A549 (cell line): ENCODE measurements around the gene KIF13A. TPM values are rescaled to one million over a fixed set of nuclear protein-coding genes. Genes with fewer than 3 reads are reported as not detected.

Experiments
- ATAC-seq, 2 experiments: fragments of 200-7000 bp in 1 of 2; fragments of >200 bp in 1 of 2; cut with Nextera tagmentation in 1 of 2; cut with Tn5 transposase in 1 of 2; 3 replicates each; pipeline versions ENCODE4 v1.8.0 to v1.9.1; 2018 to 2020; ENCODE audit warnings: mild to moderate bottlenecking in 1 of 2, moderate library complexity in 1 of 2
- CTCF ChIA-PET: fragments of 300-600 bp; sonication (Branson Sonifier 250); formaldehyde crosslinking; extraction: SDS; loops from one replicate; lab custom pipeline; 2021; ENCODE audit warnings: antibody characterized with exemption, inconsistent platforms; lab: Yijun Ruan, JAX
- POLR2A ChIA-PET: fragments of 350-600 bp; formaldehyde crosslinking; extraction: SDS; loops from one replicate; lab custom pipeline; 2021; ENCODE audit warnings: antibody characterized with exemption, inconsistent platforms; lab: Yijun Ruan, JAX
- DNase-seq, 2 experiments: peaks; one replicate each; pipeline versions ENCODE4 v3.0.0 to v3.0.0-alpha.2; 2011 to 2016; ENCODE audit warnings: low read depth in 1 of 2, low spot score in 1 of 2
- FAIRE-seq: peaks from 2 replicates; lab custom pipeline; 2011; peaks lifted over from hg19 to GRCh38; lab: Jason Lieb, UNC
- H3K27ac ChIP-seq, 2 experiments: fragments of >200 bp; sonication (Bioruptor Twin); formaldehyde crosslinking; 3 replicates each; pipeline ENCODE4 v1.5.1; 2016 to 2017
- H3K4me1 ChIP-seq: fragments of >200 bp; sonication (Bioruptor Twin); formaldehyde crosslinking; 3 replicates; pipeline ENCODE4 v1.6.1; 2016
- H3K4me2 ChIP-seq: fragments of >200 bp; sonication (Bioruptor Twin); formaldehyde crosslinking; 3 replicates; pipeline ENCODE4 v1.6.1; 2016
- H3K4me3 ChIP-seq: fragments of >200 bp; sonication (Bioruptor Twin); formaldehyde crosslinking; 3 replicates; pipeline ENCODE4 v1.5.1; 2016
- H3K9me3 ChIP-seq: fragments of >200 bp; sonication (Bioruptor Twin); formaldehyde crosslinking; 3 replicates; pipeline ENCODE4 v1.6.1; 2016
- ATOH8 ChIP-seq: fragments of 250-450 bp; sonication (Bioruptor Pico); IDR thresholded peaks from 2 replicates; pipeline ENCODE4 v1.5.0; 2020; ENCODE audit warnings: low read depth, mild to moderate bottlenecking, moderate library complexity
- CBX2 ChIP-seq: fragments of 200-600 bp; sonication (generic); IDR thresholded peaks from 2 replicates; pipeline ENCODE4 v1.6.1; 2016; ENCODE audit warnings: low read depth, mild to moderate bottlenecking, borderline replicate concordance
- CEBPB ChIP-seq, 2 experiments: fragments of >200 bp in 1 of 2; sonication (Bioruptor Twin) in 1 of 2; formaldehyde crosslinking in 1 of 2; IDR thresholded peaks; 2 replicates each; pipeline ENCODE4 v1.6.1; 2012 to 2016
- EHMT2 ChIP-seq: fragments of 200-600 bp; sonication (generic); IDR thresholded peaks from 2 replicates; pipeline ENCODE4 v1.6.1; 2016; ENCODE audit warnings: antibody characterized with exemption, low read depth, mild to moderate bottlenecking, moderate library complexity
- ELK1 ChIP-seq: fragments of 150-350 bp; IDR thresholded peaks from 2 replicates; pipeline ENCODE4 v1.6.1; 2014; ENCODE audit warnings: low read depth, mild to moderate bottlenecking, low read length
- ESRRA ChIP-seq: fragments of 150-350 bp; IDR thresholded peaks from 2 replicates; pipeline ENCODE4 v1.6.1; 2014; ENCODE audit warnings: mild to moderate bottlenecking, low read length, borderline replicate concordance
- HDAC2 ChIP-seq: fragments of 200-600 bp; sonication (generic); IDR thresholded peaks from 2 replicates; pipeline ENCODE4 v1.6.1; 2016
- HOXA7 ChIP-seq: fragments of 250-450 bp; sonication (Bioruptor Pico); IDR thresholded peaks from 2 replicates; pipeline ENCODE4 v1.5.0; 2020; ENCODE audit warnings: mild to moderate bottlenecking, moderate library complexity
- MAZ ChIP-seq: fragments of 150-350 bp; IDR thresholded peaks from 2 replicates; pipeline ENCODE4 v1.6.1; 2014; ENCODE audit warnings: antibody characterized with exemption, low read depth, low read length, borderline replicate concordance
- NFE2L2 ChIP-seq: fragments of 150-350 bp; conservative IDR thresholded peaks from 2 replicates; pipeline ENCODE4 v1.6.1; 2014; ENCODE audit warnings: low read length
- POLR2A ChIP-seq: IDR thresholded peaks from 2 replicates; pipeline ENCODE4 v1.6.1; 2012; ENCODE audit warnings: mild to moderate bottlenecking, low read length
- RNF2 ChIP-seq: fragments of 200-600 bp; sonication (generic); IDR thresholded peaks from 2 replicates; pipeline ENCODE4 v1.6.1; 2016; ENCODE audit warnings: low read depth, mild to moderate bottlenecking, antibody characterized with exemption, moderate library complexity, borderline replicate concordance
- SMC3 ChIP-seq: fragments of >200 bp; sonication (Bioruptor Twin); formaldehyde crosslinking; IDR thresholded peaks from 3 replicates; pipeline ENCODE4 v1.6.1; 2018; ENCODE audit warnings: inconsistent platforms
- SREBF2 ChIP-seq: fragments of 450-650 bp; IDR thresholded peaks from 2 replicates; pipeline ENCODE4 v1.6.1; 2014; ENCODE audit warnings: mild to moderate bottlenecking, moderate library complexity
- TFCP2L1 ChIP-seq: fragments of 250-450 bp; sonication (Bioruptor Pico); IDR thresholded peaks from 2 replicates; pipeline ENCODE4 v1.5.0; 2021; ENCODE audit warnings: mild to moderate bottlenecking
- TP53 ChIP-seq: fragments of 250-450 bp; sonication (Bioruptor Pico); IDR thresholded peaks from 2 replicates; pipeline ENCODE4 v1.5.0; 2021; ENCODE audit warnings: mild to moderate bottlenecking, moderate library complexity
- WGBS: methylation state at CpG from one replicate; pipeline ENCODE4 v1.1.6; 2017; ENCODE audit errors: missing lambda C conversion rate; 5-methylcytosine and 5-hydroxymethylcytosine counted together
- polyA plus RNA-seq, 4 experiments: library from polyadenylated mRNA; depleted of rRNA in 3 of 4; stranded (reverse); fragments of >200 nt; fragmentation: RNase III in 1 of 4; extraction: RNeasy Plus Mini Kit Qiagen cat#74134 plus additional on column Dnase treatment in 1 of 4; gene quantifications; 2 replicates in 3 of 4; 3 replicates in 1 of 4; pipeline ENCODE4 v1.2.3, GENCODE V29; 2011 to 2017
- TF ChIP-seq, protein P1 (sequence below): IDR thresholded peaks from 2 replicates; pipeline ENCODE4 v1.6.1; 2012; ENCODE audit warnings: low read depth, borderline replicate concordance
- TF ChIP-seq, protein P2 (sequence below): fragments of 450-650 bp; IDR thresholded peaks from 2 replicates; pipeline ENCODE4 v1.6.1; 2014; ENCODE audit warnings: antibody characterized with exemption
- TF ChIP-seq, protein P3 (sequence below): fragments of 200-600 bp; sonication (generic); IDR thresholded peaks from 2 replicates; pipeline ENCODE4 v1.6.1; 2016; ENCODE audit warnings: antibody characterized with exemption, mild to moderate bottlenecking, moderate library complexity

The KIF13A gene
- polyA plus RNA-seq, 2 of the 4 experiments (the other 2 are of a cell fraction): 30.2 to 39.4 TPM

GRCh38 chr6:17771609-17772008, 215.8 kb downstream of the KIF13A start:
- Histone ChIP-seq H3K27ac (no peak overlapping the region), H3K4me2 (no peak overlapping the region), H3K4me3 (no peak overlapping the region), H3K4me1 (no peaks in the 10 kb centered on the region), H3K9me3 (no peaks in the 10 kb centered on the region)
- TF ChIP-seq, protein P1, sequence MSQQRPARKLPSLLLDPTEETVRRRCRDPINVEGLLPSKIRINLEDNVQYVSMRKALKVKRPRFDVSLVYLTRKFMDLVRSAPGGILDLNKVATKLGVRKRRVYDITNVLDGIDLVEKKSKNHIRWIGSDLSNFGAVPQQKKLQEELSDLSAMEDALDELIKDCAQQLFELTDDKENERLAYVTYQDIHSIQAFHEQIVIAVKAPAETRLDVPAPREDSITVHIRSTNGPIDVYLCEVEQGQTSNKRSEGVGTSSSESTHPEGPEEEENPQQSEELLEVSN: no peak
- no peak for TF ChIP-seq NFE2L2
- TF ChIP-seq HOXA7 (CRISPR knock-in tag): no peak
- no peak for TF ChIP-seq EHMT2
- TF ChIP-seq ELK1: no peak
- no peak for TF ChIP-seq SREBF2
- no peak for TF ChIP-seq CEBPB (IDR thresholded peaks at IDR 0.05)
- WGBS: 86% methylated on average over 3 of the region's 3 CpGs
- ATAC-seq (no peak), FAIRE-seq (no peak), DNase-seq (no peak)
- POLR2A ChIA-PET: no interaction called here
- CTCF ChIA-PET: no interaction called here

DNA sequence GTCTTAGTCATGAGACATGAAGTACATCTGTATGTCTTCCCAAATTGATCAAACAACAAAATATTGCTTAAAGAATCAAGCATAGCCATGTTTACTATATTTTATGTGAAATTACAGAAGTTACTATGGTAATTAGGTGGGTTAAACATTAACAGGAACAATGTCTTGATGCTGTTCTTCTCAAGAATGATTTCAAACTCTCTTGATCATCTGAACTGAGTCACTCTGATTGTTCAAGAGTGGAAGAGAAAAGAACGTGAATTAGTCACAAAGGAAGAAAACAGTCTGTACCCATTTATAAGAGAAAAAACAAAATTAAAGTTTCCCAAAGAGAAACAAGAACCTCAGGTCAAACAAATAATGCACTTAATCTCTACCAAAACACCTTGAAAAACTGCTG, 218.6 kb downstream of the KIF13A start:
- POLR2A ChIA-PET: no interaction called here
- Histone ChIP-seq H3K4me3 (no peak overlapping the region), H3K4me1 (no peaks in the 10 kb centered on the region), H3K4me2 (no peak overlapping the region), H3K9me3 (no peaks in the 10 kb centered on the region), H3K27ac (no peak overlapping the region)
- DNase-seq: no peak
- FAIRE-seq: no peak
- ATAC-seq: no peak
- CTCF ChIA-PET: no interaction called here
- no peak for TF ChIP-seq MAZ
- TF ChIP-seq ESRRA: no peak
- TF ChIP-seq HOXA7 (CRISPR knock-in tag): no peak
- no peak for TF ChIP-seq ATOH8 (CRISPR knock-in tag)
- TF ChIP-seq HDAC2: no peak
- TF ChIP-seq RNF2: no peak
- no peak for TF ChIP-seq TFCP2L1
- no peak for TF ChIP-seq POLR2A
- TF ChIP-seq, protein P2, sequence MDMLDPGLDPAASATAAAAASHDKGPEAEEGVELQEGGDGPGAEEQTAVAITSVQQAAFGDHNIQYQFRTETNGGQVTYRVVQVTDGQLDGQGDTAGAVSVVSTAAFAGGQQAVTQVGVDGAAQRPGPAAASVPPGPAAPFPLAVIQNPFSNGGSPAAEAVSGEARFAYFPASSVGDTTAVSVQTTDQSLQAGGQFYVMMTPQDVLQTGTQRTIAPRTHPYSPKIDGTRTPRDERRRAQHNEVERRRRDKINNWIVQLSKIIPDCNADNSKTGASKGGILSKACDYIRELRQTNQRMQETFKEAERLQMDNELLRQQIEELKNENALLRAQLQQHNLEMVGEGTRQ: no peak
- no peak for TF ChIP-seq SMC3
- TF ChIP-seq TP53: no peak
- no peak for TF ChIP-seq CBX2
- WGBS: 66% methylated on average over 1 of the region's 1 CpG

DNA sequence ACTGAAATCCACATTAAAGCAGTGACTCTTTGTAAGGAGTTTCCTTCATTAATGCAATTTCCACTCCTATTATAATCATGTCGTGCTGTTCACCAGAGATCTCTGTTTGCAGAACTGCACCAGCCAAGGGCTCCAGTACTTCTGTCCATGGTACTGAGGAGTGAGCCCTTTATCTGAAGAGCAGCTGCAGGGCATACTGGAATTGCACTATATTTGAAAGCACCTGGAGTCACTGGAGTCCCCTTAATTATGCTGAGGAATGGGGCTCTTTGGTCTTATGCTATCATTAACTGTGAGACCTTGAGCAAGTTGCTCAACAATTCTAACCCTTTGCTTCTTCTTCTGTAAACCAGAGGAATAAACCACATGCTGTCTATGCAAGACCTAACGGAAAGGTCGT, 219.0 kb downstream of the KIF13A start:
- no peak for FAIRE-seq
- no peak for ATAC-seq
- TF ChIP-seq, protein P3, sequence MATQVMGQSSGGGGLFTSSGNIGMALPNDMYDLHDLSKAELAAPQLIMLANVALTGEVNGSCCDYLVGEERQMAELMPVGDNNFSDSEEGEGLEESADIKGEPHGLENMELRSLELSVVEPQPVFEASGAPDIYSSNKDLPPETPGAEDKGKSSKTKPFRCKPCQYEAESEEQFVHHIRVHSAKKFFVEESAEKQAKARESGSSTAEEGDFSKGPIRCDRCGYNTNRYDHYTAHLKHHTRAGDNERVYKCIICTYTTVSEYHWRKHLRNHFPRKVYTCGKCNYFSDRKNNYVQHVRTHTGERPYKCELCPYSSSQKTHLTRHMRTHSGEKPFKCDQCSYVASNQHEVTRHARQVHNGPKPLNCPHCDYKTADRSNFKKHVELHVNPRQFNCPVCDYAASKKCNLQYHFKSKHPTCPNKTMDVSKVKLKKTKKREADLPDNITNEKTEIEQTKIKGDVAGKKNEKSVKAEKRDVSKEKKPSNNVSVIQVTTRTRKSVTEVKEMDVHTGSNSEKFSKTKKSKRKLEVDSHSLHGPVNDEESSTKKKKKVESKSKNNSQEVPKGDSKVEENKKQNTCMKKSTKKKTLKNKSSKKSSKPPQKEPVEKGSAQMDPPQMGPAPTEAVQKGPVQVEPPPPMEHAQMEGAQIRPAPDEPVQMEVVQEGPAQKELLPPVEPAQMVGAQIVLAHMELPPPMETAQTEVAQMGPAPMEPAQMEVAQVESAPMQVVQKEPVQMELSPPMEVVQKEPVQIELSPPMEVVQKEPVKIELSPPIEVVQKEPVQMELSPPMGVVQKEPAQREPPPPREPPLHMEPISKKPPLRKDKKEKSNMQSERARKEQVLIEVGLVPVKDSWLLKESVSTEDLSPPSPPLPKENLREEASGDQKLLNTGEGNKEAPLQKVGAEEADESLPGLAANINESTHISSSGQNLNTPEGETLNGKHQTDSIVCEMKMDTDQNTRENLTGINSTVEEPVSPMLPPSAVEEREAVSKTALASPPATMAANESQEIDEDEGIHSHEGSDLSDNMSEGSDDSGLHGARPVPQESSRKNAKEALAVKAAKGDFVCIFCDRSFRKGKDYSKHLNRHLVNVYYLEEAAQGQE: peak; percentile 77
- TF ChIP-seq ESRRA: no peak
- CTCF ChIA-PET: interaction anchor here (0.6 kb wide), 1 partner anchor 25 kb away, joined by 4 read pairs; no protein-coding TSS in a partner anchor
- H3K4me2 ChIP-seq: no peak overlapping the region
- DNase-seq: no peak
- POLR2A ChIA-PET: no interaction called here
- 91% methylated on average over 3 of the region's 3 CpGs for WGBS
- H3K4me3 ChIP-seq: no peak overlapping the region
- no peak overlapping the region for H3K27ac ChIP-seq
- no peaks in the 10 kb centered on the region for H3K4me1 ChIP-seq
- H3K9me3 ChIP-seq: no peaks in the 10 kb centered on the region
